DND-41 (cell line): ENCODE results near the gene PSMA6.
"Not testable (repeated sequence)": the region's sequence is repeated elsewhere in the genome, so short reads cannot be mapped to it uniquely, and the experiment has no call there.

Experiments used
- ATAC-seq: fragments of 200-7000 bp; cut with Tn5 transposase; 3 replicates; pipeline ENCODE4 v1.9.1; 2021; ENCODE audit warnings: low read depth; ENCODE audit not compliant: insufficient read depth
- DNase-seq: peaks from one replicate; pipeline ENCODE4 v3.0.0-alpha.2; 2020
- H2AFZ ChIP-seq: 2 replicates; pipeline ENCODE4 v1.6.0; 2012; ENCODE audit warnings: low read depth, low read length
- H3K27ac ChIP-seq: 2 replicates; pipeline ENCODE4 v1.5.1; 2012; ENCODE audit warnings: low read length, inconsistent platforms
- H3K27me3 ChIP-seq: fragments of 200-600 bp; sonication (generic); 2 replicates; pipeline ENCODE4 v1.6.0; 2012; ENCODE audit warnings: low read length, mild to moderate bottlenecking, inconsistent platforms; ENCODE audit not compliant: insufficient read depth, poor library complexity
- H3K36me3 ChIP-seq: 2 replicates; pipeline ENCODE4 v1.5.1; 2012; ENCODE audit warnings: low read length, inconsistent platforms; ENCODE audit not compliant: insufficient read depth
- H3K4me1 ChIP-seq: 2 replicates; pipeline ENCODE4 v1.5.1; 2012; ENCODE audit warnings: mild to moderate bottlenecking, low read length; ENCODE audit not compliant: insufficient read depth
- H3K4me2 ChIP-seq: 2 replicates; pipeline ENCODE4 v1.6.0; 2012; ENCODE audit warnings: mild to moderate bottlenecking, moderate library complexity, low read length, inconsistent platforms; ENCODE audit not compliant: insufficient read depth
- H3K4me3 ChIP-seq, 2 experiments: fragments of 200-600 bp in 1 of 2; shearing (Covaris generic) in 1 of 2; 2 replicates each; pipeline ENCODE4 v1.5.1; 2012 to 2016; ENCODE audit warnings: inconsistent platforms in 2 of 2, low read length in 2 of 2, mild to moderate bottlenecking in 2 of 2, low read depth in 1 of 2, moderate library complexity in 1 of 2
- H3K79me2 ChIP-seq: 2 replicates; pipeline ENCODE4 v1.6.0; 2012; ENCODE audit warnings: low read length, inconsistent platforms; ENCODE audit not compliant: insufficient read depth
- H3K9ac ChIP-seq: 2 replicates; pipeline ENCODE4 v1.6.0; 2012; ENCODE audit warnings: low read depth, mild to moderate bottlenecking, inconsistent platforms, low read length, moderate library complexity
- H3K9me3 ChIP-seq: 2 replicates; pipeline ENCODE4 v1.5.1; 2012; ENCODE audit warnings: low read length, moderate library complexity, mild to moderate bottlenecking, inconsistent platforms; ENCODE audit not compliant: insufficient read depth, severe bottlenecking
- H4K20me1 ChIP-seq: 2 replicates; pipeline ENCODE4 v1.6.0; 2012; ENCODE audit warnings: low read length; ENCODE audit not compliant: insufficient read depth
- EZH2 ChIP-seq: IDR thresholded peaks from 3 replicates; pipeline ENCODE4 v1.6.1; 2012; ENCODE audit warnings: borderline replicate concordance, low read depth, mild to moderate bottlenecking, moderate library complexity, low read length, inconsistent platforms; ENCODE audit not compliant: severe bottlenecking
- TF ChIP-seq, protein P1 (sequence below): IDR thresholded peaks from 2 replicates; pipeline ENCODE4 v1.5.1; 2012; ENCODE audit warnings: borderline replicate concordance, low read length, moderate library complexity, mild to moderate bottlenecking; ENCODE audit not compliant: poor library complexity, severe bottlenecking; ENCODE audit errors: extremely low read depth

PSMA6 gene

GRCh38 chr14:35352274-35353233, 60.4 kb downstream of the PSMA6 start:
- Histone ChIP-seq H3K9me3 (no peaks in the 10 kb centered on the region), H3K4me3 (no peak overlapping the region), H3K9ac (no peak overlapping the region), H3K27me3 (no peaks in the 10 kb centered on the region), H3K36me3 (no peaks in the 10 kb centered on the region), H4K20me1 (no peaks in the 10 kb centered on the region), H3K79me2 (no peaks in the 10 kb centered on the region), H2AFZ (no peak overlapping the region), H3K4me2 (no peak overlapping the region), H3K27ac (no peak overlapping the region), H3K4me1 (no peaks in the 10 kb centered on the region)
- peak; percentile 29; the same call in 1 of the 3 replicates for ATAC-seq
- no peak for DNase-seq
- TF ChIP-seq EZH2: no peak
- TF ChIP-seq, protein P1, sequence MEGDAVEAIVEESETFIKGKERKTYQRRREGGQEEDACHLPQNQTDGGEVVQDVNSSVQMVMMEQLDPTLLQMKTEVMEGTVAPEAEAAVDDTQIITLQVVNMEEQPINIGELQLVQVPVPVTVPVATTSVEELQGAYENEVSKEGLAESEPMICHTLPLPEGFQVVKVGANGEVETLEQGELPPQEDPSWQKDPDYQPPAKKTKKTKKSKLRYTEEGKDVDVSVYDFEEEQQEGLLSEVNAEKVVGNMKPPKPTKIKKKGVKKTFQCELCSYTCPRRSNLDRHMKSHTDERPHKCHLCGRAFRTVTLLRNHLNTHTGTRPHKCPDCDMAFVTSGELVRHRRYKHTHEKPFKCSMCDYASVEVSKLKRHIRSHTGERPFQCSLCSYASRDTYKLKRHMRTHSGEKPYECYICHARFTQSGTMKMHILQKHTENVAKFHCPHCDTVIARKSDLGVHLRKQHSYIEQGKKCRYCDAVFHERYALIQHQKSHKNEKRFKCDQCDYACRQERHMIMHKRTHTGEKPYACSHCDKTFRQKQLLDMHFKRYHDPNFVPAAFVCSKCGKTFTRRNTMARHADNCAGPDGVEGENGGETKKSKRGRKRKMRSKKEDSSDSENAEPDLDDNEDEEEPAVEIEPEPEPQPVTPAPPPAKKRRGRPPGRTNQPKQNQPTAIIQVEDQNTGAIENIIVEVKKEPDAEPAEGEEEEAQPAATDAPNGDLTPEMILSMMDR: no peak

- H3K4me2 ChIP-seq: no peak overlapping the region
- no peaks in the 10 kb centered on the region for H3K36me3 ChIP-seq
- no peak for DNase-seq
- no peak overlapping the region for H2AFZ ChIP-seq
- no peaks in the 10 kb centered on the region for H3K27me3 ChIP-seq
- no peaks in the 10 kb centered on the region for H3K79me2 ChIP-seq
- no peaks in the 10 kb centered on the region for H4K20me1 ChIP-seq
- no peaks in the 10 kb centered on the region for H3K9me3 ChIP-seq
- H3K27ac ChIP-seq: no peak overlapping the region
- no peak overlapping the region for H3K9ac ChIP-seq
- H3K4me1 ChIP-seq: no peaks in the 10 kb centered on the region
- H3K4me3 ChIP-seq: no peak overlapping the region
- ATAC-seq: no peak
- TF ChIP-seq, protein P1: no peak
- no peak for TF ChIP-seq EZH2
These were observed 61.4 kb downstream of the PSMA6 start for GRCh38 chr14:35353409-35354172.

GRCh38 chr14:35355235-35355634, 63.1 kb downstream of the PSMA6 start:
- not testable (repeated sequence) for H4K20me1 ChIP-seq, H2AFZ ChIP-seq, H3K9ac ChIP-seq, DNase-seq, H3K9me3 ChIP-seq, ATAC-seq, H3K79me2 ChIP-seq, H3K4me3 ChIP-seq, H3K36me3 ChIP-seq, H3K4me2 ChIP-seq, H3K4me1 ChIP-seq, H3K27ac ChIP-seq, H3K27me3 ChIP-seq
